Fibroblast of lung (primary cell): ENCODE results near the gene HK2. TPM values are rescaled to one million over a fixed set of nuclear protein-coding genes. Genes with fewer than 3 reads are reported as not detected.
"Not testable (repeated sequence)": the region's sequence is repeated elsewhere in the genome, so short reads cannot be mapped to it uniquely, and the experiment has no call there.

ENCODE experiments used
- DNase-seq, 2 donors: peaks; one replicate each; pipeline versions ENCODE4 v3.0.0 to v3.0.0-alpha.2; 2010; ENCODE audit warnings: low read depth in 2 of 2
- H2AFZ ChIP-seq: 2 replicates; pipeline ENCODE4 v1.5.1; 2012; ENCODE audit warnings: low read length, control low read depth, inconsistent platforms
- H3K27ac ChIP-seq: 2 replicates; pipeline ENCODE4 v1.5.1; 2011; ENCODE audit warnings: low read length, control low read depth; ENCODE audit not compliant: insufficient read depth
- H3K27me3 ChIP-seq: 2 replicates; pipeline ENCODE4 v1.5.1; 2011; ENCODE audit warnings: mild to moderate bottlenecking, low read length; ENCODE audit not compliant: control insufficient read depth, insufficient read depth
- H3K36me3 ChIP-seq: 2 replicates; pipeline ENCODE4 v1.5.1; 2011; ENCODE audit warnings: low read length; ENCODE audit not compliant: control insufficient read depth, insufficient read depth
- H3K4me1 ChIP-seq: 2 replicates; pipeline ENCODE4 v1.5.1; 2011; ENCODE audit warnings: low read length; ENCODE audit not compliant: control insufficient read depth, insufficient read depth; ENCODE audit errors: extremely low read depth
- H3K4me2 ChIP-seq: 2 replicates; pipeline ENCODE4 v1.5.1; 2011; ENCODE audit warnings: low read length, control low read depth; ENCODE audit not compliant: insufficient read depth; ENCODE audit errors: extremely low read depth
- H3K4me3 ChIP-seq, 4 experiments: fragments of 200-600 bp in 1 of 4; sonication (generic) in 1 of 4; replicated peaks in 1 of 4; 2 replicates each; pipeline ENCODE4 v1.5.1; 2011 to 2016; ENCODE audit warnings: low read length in 4 of 4, low read depth in 3 of 4, mild to moderate bottlenecking in 3 of 4, control low read depth in 2 of 4, inconsistent platforms in 1 of 4, mixed read lengths in 1 of 4; ENCODE audit not compliant: insufficient read depth in 1 of 4; ENCODE audit errors: control extremely low read depth in 1 of 4
- H3K79me2 ChIP-seq: 2 replicates; pipeline ENCODE4 v1.5.1; 2012; ENCODE audit warnings: mild to moderate bottlenecking, low read length, inconsistent platforms; ENCODE audit not compliant: control insufficient read depth, insufficient read depth
- H3K9ac ChIP-seq: 2 replicates; pipeline ENCODE4 v1.5.1; 2011; ENCODE audit warnings: mild to moderate bottlenecking, low read length, control low read depth; ENCODE audit not compliant: insufficient read depth
- H3K9me3 ChIP-seq: 2 replicates; pipeline ENCODE4 v1.5.1; 2012; ENCODE audit warnings: low read depth, low read length; ENCODE audit not compliant: control insufficient read depth, insufficient read depth
- H4K20me1 ChIP-seq: 2 replicates; pipeline ENCODE4 v1.5.1; 2011; ENCODE audit warnings: low read length; ENCODE audit not compliant: control insufficient read depth, insufficient read depth; ENCODE audit errors: extremely low read depth
- EZH2 ChIP-seq: IDR thresholded peaks from 2 replicates; pipeline ENCODE4 v1.5.1; 2012; ENCODE audit warnings: low read length, control low read depth, mild to moderate bottlenecking; ENCODE audit errors: missing control alignments
- polyA minus RNA-seq: library from RNA; depleted of rRNA, polyadenylated mRNA; stranded (reverse); fragments of >200 nt; gene quantifications from 2 replicates; pipeline ENCODE4 v1.2.3, GENCODE V29; 2011; ENCODE audit warnings: low replicate concordance
- polyA plus RNA-seq, 2 donors: library from polyadenylated mRNA; depleted of rRNA in 1 of 2; stranded (reverse) in 1 of 2; unstranded in 1 of 2; fragments of >200 nt; gene quantifications; 2 replicates each; pipeline ENCODE4 v1.2.1, GENCODE V29; 2011 to 2012; ENCODE audit warnings: missing spikeins in 1 of 2
- total RNA-seq: library from RNA; depleted of rRNA; stranded (reverse); fragments of >200 nt; gene quantifications from 2 replicates; pipeline ENCODE4 v1.2.1, GENCODE V29; 2014
- TF ChIP-seq, protein P1 (sequence below), 2 donors: IDR thresholded peaks in 1 of 2; conservative IDR thresholded peaks in 1 of 2; 1 replicate in 1 of 2; 2 replicates in 1 of 2; pipeline ENCODE4 v1.5.1; 2011 to 2012; ENCODE audit warnings: low read length in 2 of 2, control low read depth in 1 of 2, inconsistent platforms in 1 of 2, low read depth in 1 of 2, mild to moderate bottlenecking in 1 of 2

Gene HK2
- 13.1 and 19.3 TPM in 2 replicates for total RNA-seq
- polyA plus RNA-seq = 15.7 and 18.3 TPM in 2 replicates
- 14.2 and 17.2 TPM in 2 replicates for polyA plus RNA-seq (2012)
- polyA minus RNA-seq = 22.5 and 41.2 TPM in 2 replicates

DNA sequence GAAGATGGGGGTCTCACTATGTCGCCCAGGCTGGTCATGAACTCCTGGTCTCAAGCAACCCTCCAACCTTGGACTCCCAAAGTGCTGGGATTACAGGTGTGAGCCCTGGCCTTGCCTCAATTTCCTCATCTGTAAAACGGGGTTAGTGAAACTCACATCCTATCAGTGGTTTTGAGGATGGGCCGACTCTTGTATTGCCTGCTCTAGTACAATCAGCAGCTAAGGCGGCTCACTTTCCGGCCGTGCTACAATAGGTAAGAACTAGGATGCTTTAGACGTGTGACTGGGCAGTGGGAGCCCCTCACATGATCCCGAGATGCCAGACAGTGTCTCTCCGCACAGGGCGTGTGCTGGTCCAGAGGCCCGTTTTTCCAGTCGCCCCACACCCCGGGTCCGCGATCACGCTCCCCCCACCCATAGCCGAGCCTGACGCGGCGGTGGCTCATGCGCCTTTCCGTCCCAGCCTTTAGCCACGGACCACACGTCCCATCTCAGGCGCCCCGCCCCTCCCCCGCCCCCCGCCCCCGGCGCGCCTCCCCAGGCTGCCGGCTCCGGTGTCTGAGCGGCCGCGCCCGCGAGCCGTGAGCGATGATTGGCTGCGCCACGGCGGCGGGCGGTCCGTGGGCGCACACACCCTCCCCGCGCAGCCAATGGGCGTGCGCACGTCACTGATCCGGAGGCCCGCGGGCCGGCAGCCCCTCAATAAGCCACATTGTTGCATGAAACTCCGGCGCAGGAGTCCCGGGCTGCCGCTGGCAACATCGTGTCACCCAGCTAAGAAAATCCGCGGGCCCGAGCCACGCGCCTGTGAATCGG, at the start of gene HK2:
TSS of gene HK2 (plus strand) at position 710 of the 816 bp plus-strand sequence. CDS start 454 bp downstream, outside the sequence.
- TF ChIP-seq, protein P1, sequence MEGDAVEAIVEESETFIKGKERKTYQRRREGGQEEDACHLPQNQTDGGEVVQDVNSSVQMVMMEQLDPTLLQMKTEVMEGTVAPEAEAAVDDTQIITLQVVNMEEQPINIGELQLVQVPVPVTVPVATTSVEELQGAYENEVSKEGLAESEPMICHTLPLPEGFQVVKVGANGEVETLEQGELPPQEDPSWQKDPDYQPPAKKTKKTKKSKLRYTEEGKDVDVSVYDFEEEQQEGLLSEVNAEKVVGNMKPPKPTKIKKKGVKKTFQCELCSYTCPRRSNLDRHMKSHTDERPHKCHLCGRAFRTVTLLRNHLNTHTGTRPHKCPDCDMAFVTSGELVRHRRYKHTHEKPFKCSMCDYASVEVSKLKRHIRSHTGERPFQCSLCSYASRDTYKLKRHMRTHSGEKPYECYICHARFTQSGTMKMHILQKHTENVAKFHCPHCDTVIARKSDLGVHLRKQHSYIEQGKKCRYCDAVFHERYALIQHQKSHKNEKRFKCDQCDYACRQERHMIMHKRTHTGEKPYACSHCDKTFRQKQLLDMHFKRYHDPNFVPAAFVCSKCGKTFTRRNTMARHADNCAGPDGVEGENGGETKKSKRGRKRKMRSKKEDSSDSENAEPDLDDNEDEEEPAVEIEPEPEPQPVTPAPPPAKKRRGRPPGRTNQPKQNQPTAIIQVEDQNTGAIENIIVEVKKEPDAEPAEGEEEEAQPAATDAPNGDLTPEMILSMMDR (conservative IDR thresholded peaks at IDR 0.05 in 1 of 2, IDR thresholded peaks at IDR 0.05 in 1 of 2; ENCODE audit: low read depth in 1 of 2, low read length in 2 of 2) = no peak
- no peak for TF ChIP-seq EZH2
- peak within 1 kb of the TSS; percentile 65 for H2AFZ ChIP-seq
- no peaks in the 10 kb centered on the region for H3K36me3 ChIP-seq
- no peaks in the 10 kb centered on the region for H3K9me3 ChIP-seq
- H3K79me2 ChIP-seq = peaks cover 24% of the 10 kb centered on the region
- H3K27ac ChIP-seq = peak within 1 kb of the TSS; percentile 82
- H4K20me1 ChIP-seq = no peaks in the 10 kb centered on the region
- H3K4me2 ChIP-seq = peak within 1 kb of the TSS; percentile 78
- peak within 1 kb of the TSS; percentile 78 to 83 (median 81) for H3K4me3 ChIP-seq
- no peaks in the 10 kb centered on the region for H3K27me3 ChIP-seq
- H3K4me1 ChIP-seq = no peaks in the 10 kb centered on the region
- peak; percentile 81 to 86 for DNase-seq
- peak within 1 kb of the TSS; percentile 83 for H3K9ac ChIP-seq

DNA sequence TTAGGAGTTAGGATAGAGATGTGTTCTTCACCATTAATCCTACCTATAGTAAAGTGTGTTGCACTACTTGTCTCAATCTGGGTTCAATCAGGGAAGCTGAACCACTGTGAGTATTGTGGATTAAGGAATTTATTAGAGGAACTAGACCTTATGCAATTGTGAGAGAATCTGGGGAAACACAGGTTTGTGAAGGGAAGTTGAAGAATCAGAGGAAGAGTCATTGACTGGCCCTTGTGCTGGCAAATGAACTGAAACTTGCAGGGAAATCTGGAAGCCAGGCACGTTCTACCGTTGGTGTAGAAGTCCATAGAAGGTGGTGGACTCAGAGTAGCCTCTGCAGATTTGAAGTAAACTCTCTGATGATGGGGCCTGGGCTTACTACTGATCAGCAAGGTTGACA, 44.7 kb upstream of the HK2 start:
- H3K36me3 ChIP-seq = no peaks in the 10 kb centered on the region
- H3K79me2 ChIP-seq = no peaks in the 10 kb centered on the region
- H3K27me3 ChIP-seq = peaks cover 7% of the 10 kb centered on the region
- no peak for DNase-seq
- no peak overlapping the region for H3K27ac ChIP-seq
- no peak overlapping the region for H3K4me2 ChIP-seq
- TF ChIP-seq, protein P1 (conservative IDR thresholded peaks at IDR 0.05 in 1 of 2, IDR thresholded peaks at IDR 0.05 in 1 of 2; ENCODE audit: low read depth in 1 of 2, low read length in 2 of 2) = no peak
- TF ChIP-seq EZH2 = no peak
- H3K9me3 ChIP-seq = no peaks in the 10 kb centered on the region
- no peak overlapping the region for H3K4me3 ChIP-seq
- no peak overlapping the region for H2AFZ ChIP-seq
- H4K20me1 ChIP-seq = no peaks in the 10 kb centered on the region
- H3K9ac ChIP-seq = no peak overlapping the region
- no peaks in the 10 kb centered on the region for H3K4me1 ChIP-seq

DNA sequence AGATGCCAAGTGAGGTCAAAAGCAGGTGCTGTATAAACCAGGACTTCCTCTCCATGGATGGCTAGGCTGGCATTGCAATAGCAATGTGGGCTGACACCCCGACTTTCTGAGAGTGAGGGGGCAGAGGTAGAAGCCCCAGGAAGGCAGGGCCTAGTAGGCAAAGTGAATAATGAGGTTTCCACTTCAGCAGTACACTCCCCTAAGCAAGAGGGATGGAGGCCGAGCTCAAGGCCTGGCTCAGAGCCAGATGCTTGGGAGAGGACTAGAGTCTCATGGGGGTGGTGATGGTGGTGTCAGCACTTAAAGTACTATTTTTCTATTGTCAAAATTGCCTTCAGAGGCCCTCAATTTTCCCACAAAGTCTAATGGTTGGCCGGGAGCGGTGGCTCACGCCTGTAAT, 41.6 kb upstream of the HK2 start:
- TF ChIP-seq EZH2 = no peak
- TF ChIP-seq, protein P1 (conservative IDR thresholded peaks at IDR 0.05 in 1 of 2, IDR thresholded peaks at IDR 0.05 in 1 of 2; ENCODE audit: low read depth in 1 of 2, low read length in 2 of 2) = no peak
- H3K4me2 ChIP-seq = no peak overlapping the region
- H3K36me3 ChIP-seq = no peaks in the 10 kb centered on the region
- no peaks in the 10 kb centered on the region for H3K4me1 ChIP-seq
- no peak for DNase-seq
- no peak overlapping the region for H3K4me3 ChIP-seq
- H3K27me3 ChIP-seq = no peaks in the 10 kb centered on the region
- no peak overlapping the region for H3K9ac ChIP-seq
- no peaks in the 10 kb centered on the region for H3K9me3 ChIP-seq
- no peak overlapping the region for H2AFZ ChIP-seq
- no peaks in the 10 kb centered on the region for H4K20me1 ChIP-seq
- no peaks in the 10 kb centered on the region for H3K79me2 ChIP-seq
- H3K27ac ChIP-seq = no peak overlapping the region

DNA sequence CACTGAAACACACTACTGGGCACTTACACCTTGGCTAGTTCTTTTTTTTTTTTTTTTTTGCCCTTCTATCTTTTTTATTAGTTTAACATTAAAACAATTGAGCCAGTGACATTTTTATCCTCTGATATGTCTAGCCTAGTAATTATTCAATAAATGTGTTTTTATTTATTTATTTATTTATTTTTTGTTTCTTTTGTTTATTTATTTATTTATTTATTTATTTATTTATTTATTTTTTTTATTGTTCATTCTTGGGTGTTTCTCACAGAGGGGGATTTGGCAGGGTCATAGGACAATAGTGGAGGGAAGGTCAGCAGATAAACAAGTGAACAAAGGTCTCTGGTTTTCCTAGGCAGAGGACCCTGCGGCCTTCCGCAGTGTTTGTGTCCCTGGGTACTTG, 39.0 kb upstream of the HK2 start:
- not testable (repeated sequence) for H3K4me1 ChIP-seq, H3K36me3 ChIP-seq, H2AFZ ChIP-seq, DNase-seq, H3K4me2 ChIP-seq, H3K9me3 ChIP-seq, H3K9ac ChIP-seq, H3K4me3 ChIP-seq, H3K27ac ChIP-seq, H3K79me2 ChIP-seq, H4K20me1 ChIP-seq, H3K27me3 ChIP-seq
